Neural cell (in vitro differentiated cells): ENCODE data around the gene NCOA5. TPM values are rescaled to one million over a fixed set of nuclear protein-coding genes. Genes with fewer than 3 reads are reported as not detected.

Source experiments
- H2AFZ ChIP-seq: fragments of 200-600, 300-800 bp; sonication (generic), shearing (Covaris generic); 2 replicates; pipeline ENCODE4 v1.6.0; 2014; ENCODE audit warnings: low read depth, mild to moderate bottlenecking, antibody characterized with exemption, low read length, moderate library complexity
- H3F3A ChIP-seq: fragments of 200-600 bp; shearing (Covaris generic); 2 replicates; pipeline ENCODE4 v1.6.1; 2016; ENCODE audit warnings: mild to moderate bottlenecking, moderate library complexity, mixed read lengths, antibody characterized with exemption, low read length; ENCODE audit not compliant: insufficient read depth, poor library complexity, severe bottlenecking
- H3K27ac ChIP-seq: fragments of 200-600, 300-800 bp; sonication (generic), shearing (Covaris generic); 2 replicates; pipeline ENCODE4 v1.5.1; 2014; ENCODE audit warnings: mild to moderate bottlenecking, low read length, moderate library complexity
- H3K27me3 ChIP-seq: fragments of 300-800, 200-600 bp; sonication (generic), shearing (Covaris generic); 2 replicates; pipeline ENCODE4 v1.6.0; 2014; ENCODE audit warnings: mild to moderate bottlenecking, low read depth, low read length, moderate library complexity; ENCODE audit not compliant: insufficient read depth
- H3K36me3 ChIP-seq: fragments of 300-800, 200-600 bp; sonication (generic), shearing (Covaris generic); 2 replicates; pipeline ENCODE4 v1.5.1; 2014; ENCODE audit warnings: mild to moderate bottlenecking, antibody characterized with exemption, low read length, moderate library complexity; ENCODE audit not compliant: insufficient read depth
- H3K4me2 ChIP-seq: fragments of 300-800, 200-600 bp; sonication (generic), shearing (Covaris generic); 2 replicates; pipeline ENCODE4 v1.6.0; 2014; ENCODE audit warnings: mild to moderate bottlenecking, low read length
- H3K4me3 ChIP-seq: fragments of 300-800, 200-600 bp; sonication (generic), shearing (Covaris generic); 2 replicates; pipeline ENCODE4 v1.5.1; 2014; ENCODE audit warnings: mild to moderate bottlenecking, low read length, moderate library complexity
- H3K79me2 ChIP-seq: fragments of 200-600 bp; shearing (Covaris generic); replicated peaks from 2 replicates; pipeline ENCODE4 v1.6.0; 2014; ENCODE audit warnings: mild to moderate bottlenecking, low read length, moderate library complexity; ENCODE audit not compliant: insufficient read depth
- H3K9ac ChIP-seq: fragments of 300-800, 200-600 bp; sonication (generic), shearing (Covaris generic); 2 replicates; pipeline ENCODE4 v1.6.1; 2016; ENCODE audit warnings: mild to moderate bottlenecking, low read length, mixed read lengths
- H3K9me2 ChIP-seq: fragments of 200-600 bp; shearing (Covaris generic); 2 replicates; pipeline ENCODE4 v1.6.1; 2016; ENCODE audit warnings: mild to moderate bottlenecking, low read length, mixed read lengths; ENCODE audit not compliant: insufficient read depth
- H3K9me3 ChIP-seq: fragments of 200-600, 300-800 bp; sonication (generic), shearing (Covaris generic); 2 replicates; pipeline ENCODE4 v1.6.1; 2016; ENCODE audit warnings: mild to moderate bottlenecking, mixed run types, low read length, moderate library complexity, mixed read lengths
- H4K20me1 ChIP-seq: fragments of 200-600 bp; shearing (Covaris generic); 2 replicates; pipeline ENCODE4 v1.6.1; 2016; ENCODE audit warnings: mild to moderate bottlenecking, mixed run types; ENCODE audit not compliant: insufficient read depth
- EP300 ChIP-seq: fragments of 450-650 bp; conservative IDR thresholded peaks from 2 replicates; pipeline ENCODE4 v1.6.1; 2014; ENCODE audit warnings: antibody characterized with exemption, mild to moderate bottlenecking, moderate library complexity; ENCODE audit not compliant: poor library complexity, severe bottlenecking
- EZH2 ChIP-seq: fragments of 200-600, 300-800 bp; shearing (Covaris generic), sonication (generic); IDR thresholded peaks from 2 replicates; pipeline ENCODE4 v1.6.1; 2014; ENCODE audit warnings: antibody characterized with exemption, low read length, borderline replicate concordance, mild to moderate bottlenecking; ENCODE audit not compliant: insufficient read depth, poor library complexity, severe bottlenecking
- MXI1 ChIP-seq: fragments of 450-650 bp; conservative IDR thresholded peaks from 2 replicates; pipeline ENCODE4 v1.6.1; 2014; ENCODE audit warnings: antibody characterized with exemption, mild to moderate bottlenecking; ENCODE audit not compliant: poor library complexity, severe bottlenecking
- POLR2AphosphoS5 ChIP-seq: IDR thresholded peaks from 2 replicates; pipeline ENCODE4 v1.6.1; 2012
- RAD21 ChIP-seq: fragments of 450-650 bp; conservative IDR thresholded peaks from 2 replicates; pipeline ENCODE4 v1.6.1; 2014; ENCODE audit warnings: antibody characterized with exemption, mild to moderate bottlenecking, moderate library complexity
- SMC3 ChIP-seq: fragments of 450-650 bp; conservative IDR thresholded peaks from 2 replicates; pipeline ENCODE4 v1.6.1; 2014; ENCODE audit warnings: antibody characterized with exemption, mild to moderate bottlenecking, moderate library complexity; ENCODE audit not compliant: poor library complexity
- TAF1 ChIP-seq: IDR thresholded peaks from 2 replicates; pipeline ENCODE4 v1.6.1; 2012; ENCODE audit warnings: low read depth
- polyA plus RNA-seq: library from polyadenylated mRNA; depleted of rRNA; stranded (reverse); fragments of >200 nt; gene quantifications from 2 replicates; pipeline ENCODE4 v1.2.3, GENCODE V29; 2014
- TF ChIP-seq, protein P1 (sequence below): fragments of 450-650 bp; IDR thresholded peaks from 2 replicates; pipeline ENCODE4 v1.5.1; 2014; ENCODE audit warnings: antibody characterized with exemption, mild to moderate bottlenecking, moderate library complexity; ENCODE audit not compliant: poor library complexity, severe bottlenecking
- TF ChIP-seq, protein P2 (sequence below): IDR thresholded peaks from 2 replicates; pipeline ENCODE4 v1.6.1; 2012; ENCODE audit warnings: borderline replicate concordance

The NCOA5 gene
- polyA plus RNA-seq, 1 donor from 2014 or later = 29.9 TPM

DNA sequence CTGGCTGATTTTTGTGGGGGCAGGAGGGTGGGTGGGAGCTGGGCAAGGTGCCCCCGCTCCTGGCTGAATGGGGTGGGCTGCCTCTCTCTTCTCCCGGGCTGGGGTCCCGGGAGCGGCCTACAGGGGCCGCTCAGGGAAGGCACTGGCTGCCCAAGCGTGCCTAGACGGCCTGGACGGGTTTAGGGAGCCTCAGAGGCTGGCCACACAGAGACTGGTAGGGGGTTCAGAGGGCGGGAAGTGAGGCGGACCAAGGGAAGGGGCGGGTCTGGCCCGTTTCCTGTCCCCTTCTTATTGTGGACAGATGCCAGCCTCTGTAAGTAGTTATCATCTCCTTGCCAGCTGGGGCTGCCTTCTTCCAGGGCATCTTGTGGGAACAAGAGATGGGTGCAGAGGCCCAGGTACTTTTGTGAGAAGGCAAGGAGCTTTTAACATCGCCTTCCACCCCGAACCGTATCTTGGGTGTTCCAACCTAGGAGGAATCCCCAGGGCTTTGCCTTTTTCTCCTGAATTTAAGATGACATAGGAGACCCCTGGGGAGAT is 28.8 kb upstream of the NCOA5 start (continued):
- TF ChIP-seq, protein P1, sequence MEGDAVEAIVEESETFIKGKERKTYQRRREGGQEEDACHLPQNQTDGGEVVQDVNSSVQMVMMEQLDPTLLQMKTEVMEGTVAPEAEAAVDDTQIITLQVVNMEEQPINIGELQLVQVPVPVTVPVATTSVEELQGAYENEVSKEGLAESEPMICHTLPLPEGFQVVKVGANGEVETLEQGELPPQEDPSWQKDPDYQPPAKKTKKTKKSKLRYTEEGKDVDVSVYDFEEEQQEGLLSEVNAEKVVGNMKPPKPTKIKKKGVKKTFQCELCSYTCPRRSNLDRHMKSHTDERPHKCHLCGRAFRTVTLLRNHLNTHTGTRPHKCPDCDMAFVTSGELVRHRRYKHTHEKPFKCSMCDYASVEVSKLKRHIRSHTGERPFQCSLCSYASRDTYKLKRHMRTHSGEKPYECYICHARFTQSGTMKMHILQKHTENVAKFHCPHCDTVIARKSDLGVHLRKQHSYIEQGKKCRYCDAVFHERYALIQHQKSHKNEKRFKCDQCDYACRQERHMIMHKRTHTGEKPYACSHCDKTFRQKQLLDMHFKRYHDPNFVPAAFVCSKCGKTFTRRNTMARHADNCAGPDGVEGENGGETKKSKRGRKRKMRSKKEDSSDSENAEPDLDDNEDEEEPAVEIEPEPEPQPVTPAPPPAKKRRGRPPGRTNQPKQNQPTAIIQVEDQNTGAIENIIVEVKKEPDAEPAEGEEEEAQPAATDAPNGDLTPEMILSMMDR = no peak
- TF ChIP-seq MXI1 (no peak), EZH2 (no peak)

DNA sequence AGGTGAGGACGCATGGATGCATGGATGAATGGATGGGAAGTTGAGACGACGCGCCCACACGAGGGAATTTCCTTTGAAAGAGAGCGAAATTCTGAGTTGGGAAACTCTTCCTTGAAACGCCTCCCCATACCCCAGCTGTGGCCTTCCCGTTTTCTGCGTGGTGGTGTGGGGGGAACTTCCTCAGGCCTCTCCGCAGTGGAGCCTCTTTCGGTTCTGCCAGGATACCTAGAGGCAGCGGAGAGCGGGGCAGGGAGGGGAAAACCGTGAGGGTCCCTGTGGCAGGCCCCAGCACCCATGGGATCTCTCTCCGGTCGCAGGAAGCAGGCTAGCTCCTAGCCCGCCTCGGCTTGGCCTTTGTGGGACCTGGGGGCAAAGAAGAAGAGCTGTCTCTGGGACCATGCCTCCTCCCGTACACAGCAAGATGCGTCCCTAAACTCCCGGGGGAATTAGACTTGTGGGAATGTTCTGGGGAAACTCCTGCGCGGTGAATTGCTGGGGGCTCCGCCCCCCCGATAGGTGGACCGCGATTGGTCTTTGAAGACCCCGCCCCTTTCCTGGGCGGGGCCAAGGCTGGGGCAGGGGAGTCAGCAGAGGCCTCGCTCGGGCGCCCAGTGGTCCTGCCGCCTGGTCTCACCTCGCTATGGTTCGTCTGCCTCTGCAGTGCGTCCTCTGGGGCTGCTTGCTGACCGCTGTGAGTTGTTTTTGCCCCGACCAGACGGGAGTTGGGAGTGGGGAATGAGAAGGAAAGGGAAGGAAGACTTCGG is 28.1 kb upstream of the NCOA5 start, which contains the start of gene CD40:
CD40 (plus strand) TSS at position 611 of the 764 bp plus-strand sequence; CDS start at position 641, 30 bp downstream.
- Histone ChIP-seq H3K9me2 (no peaks in the 10 kb centered on the region), H3K9ac (no peak within 1 kb of the TSS), H2AFZ (no peak within 1 kb of the TSS), H3K9me3 (no peaks in the 10 kb centered on the region), H3K79me2 (no peaks in the 10 kb centered on the region), H3K36me3 (no peaks in the 10 kb centered on the region), H3K27me3 (no peaks in the 10 kb centered on the region), H4K20me1 (no peaks in the 10 kb centered on the region), H3K4me2 (no peak within 1 kb of the TSS), H3K27ac (no peak within 1 kb of the TSS), H3K4me3 (no peak within 1 kb of the TSS), H3F3A (no peaks in the 10 kb centered on the region)
- TF ChIP-seq RAD21 (no peak), MXI1 (no peak), POLR2AphosphoS5 (no peak), EP300 (no peak), SMC3 (no peak), TAF1 (no peak), EZH2 (no peak)
- TF ChIP-seq, protein P1 = no peak
- TF ChIP-seq, protein P2, sequence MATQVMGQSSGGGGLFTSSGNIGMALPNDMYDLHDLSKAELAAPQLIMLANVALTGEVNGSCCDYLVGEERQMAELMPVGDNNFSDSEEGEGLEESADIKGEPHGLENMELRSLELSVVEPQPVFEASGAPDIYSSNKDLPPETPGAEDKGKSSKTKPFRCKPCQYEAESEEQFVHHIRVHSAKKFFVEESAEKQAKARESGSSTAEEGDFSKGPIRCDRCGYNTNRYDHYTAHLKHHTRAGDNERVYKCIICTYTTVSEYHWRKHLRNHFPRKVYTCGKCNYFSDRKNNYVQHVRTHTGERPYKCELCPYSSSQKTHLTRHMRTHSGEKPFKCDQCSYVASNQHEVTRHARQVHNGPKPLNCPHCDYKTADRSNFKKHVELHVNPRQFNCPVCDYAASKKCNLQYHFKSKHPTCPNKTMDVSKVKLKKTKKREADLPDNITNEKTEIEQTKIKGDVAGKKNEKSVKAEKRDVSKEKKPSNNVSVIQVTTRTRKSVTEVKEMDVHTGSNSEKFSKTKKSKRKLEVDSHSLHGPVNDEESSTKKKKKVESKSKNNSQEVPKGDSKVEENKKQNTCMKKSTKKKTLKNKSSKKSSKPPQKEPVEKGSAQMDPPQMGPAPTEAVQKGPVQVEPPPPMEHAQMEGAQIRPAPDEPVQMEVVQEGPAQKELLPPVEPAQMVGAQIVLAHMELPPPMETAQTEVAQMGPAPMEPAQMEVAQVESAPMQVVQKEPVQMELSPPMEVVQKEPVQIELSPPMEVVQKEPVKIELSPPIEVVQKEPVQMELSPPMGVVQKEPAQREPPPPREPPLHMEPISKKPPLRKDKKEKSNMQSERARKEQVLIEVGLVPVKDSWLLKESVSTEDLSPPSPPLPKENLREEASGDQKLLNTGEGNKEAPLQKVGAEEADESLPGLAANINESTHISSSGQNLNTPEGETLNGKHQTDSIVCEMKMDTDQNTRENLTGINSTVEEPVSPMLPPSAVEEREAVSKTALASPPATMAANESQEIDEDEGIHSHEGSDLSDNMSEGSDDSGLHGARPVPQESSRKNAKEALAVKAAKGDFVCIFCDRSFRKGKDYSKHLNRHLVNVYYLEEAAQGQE = no peak
